GM12872 (cell line): ENCODE results near the gene NPFFR1.

ENCODE experiments used
- CTCF ChIP-seq: IDR thresholded peaks from 3 replicates; pipeline ENCODE4 v1.5.1; 2011; ENCODE audit warnings: low read depth, mild to moderate bottlenecking, low read length, moderate library complexity; ENCODE audit not compliant: insufficient read depth

Gene NPFFR1

GRCh38 chr10:70233109-70233938, 50.5 kb downstream of the NPFFR1 start, which contains the start of gene PPA1:
TSS of gene PPA1 (minus strand) at chr10:70233429. CDS start at chr10:70233327, 102 bp downstream.
- peak; percentile 40; the same call in 1 of the 3 replicates for TF ChIP-seq CTCF

GRCh38 chr10:70232859-70233108, 51.0 kb downstream of the NPFFR1 start:
- TF ChIP-seq CTCF, result no peak

GRCh38 chr10:70232155-70232858, 51.5 kb downstream of the NPFFR1 start:
- TF ChIP-seq CTCF, result no peak

GRCh38 chr10:70228491-70228890, 55.3 kb downstream of the NPFFR1 start:
- TF ChIP-seq CTCF, result no peak

- no peak for TF ChIP-seq CTCF
Measured at GRCh38 chr10:70227548-70228320, 56.1 kb downstream of the NPFFR1 start.

GRCh38 chr10:70223728-70224127, 60.1 kb downstream of the NPFFR1 start:
- TF ChIP-seq CTCF, result no peak

- TF ChIP-seq CTCF, result no peak
Measured at GRCh38 chr10:70222340-70222794, 61.4 kb downstream of the NPFFR1 start.
